GM12873 (cell line): ENCODE data around the gene FAM83E.

ENCODE experiments used
- TF ChIP-seq, protein P1 (sequence below): IDR thresholded peaks from 2 replicates; pipeline ENCODE4 v1.5.1; 2012; ENCODE audit warnings: low read depth, mild to moderate bottlenecking, moderate library complexity, low read length, control low read depth; ENCODE audit not compliant: insufficient read depth; ENCODE audit errors: missing control alignments

FAM83E gene

DNA sequence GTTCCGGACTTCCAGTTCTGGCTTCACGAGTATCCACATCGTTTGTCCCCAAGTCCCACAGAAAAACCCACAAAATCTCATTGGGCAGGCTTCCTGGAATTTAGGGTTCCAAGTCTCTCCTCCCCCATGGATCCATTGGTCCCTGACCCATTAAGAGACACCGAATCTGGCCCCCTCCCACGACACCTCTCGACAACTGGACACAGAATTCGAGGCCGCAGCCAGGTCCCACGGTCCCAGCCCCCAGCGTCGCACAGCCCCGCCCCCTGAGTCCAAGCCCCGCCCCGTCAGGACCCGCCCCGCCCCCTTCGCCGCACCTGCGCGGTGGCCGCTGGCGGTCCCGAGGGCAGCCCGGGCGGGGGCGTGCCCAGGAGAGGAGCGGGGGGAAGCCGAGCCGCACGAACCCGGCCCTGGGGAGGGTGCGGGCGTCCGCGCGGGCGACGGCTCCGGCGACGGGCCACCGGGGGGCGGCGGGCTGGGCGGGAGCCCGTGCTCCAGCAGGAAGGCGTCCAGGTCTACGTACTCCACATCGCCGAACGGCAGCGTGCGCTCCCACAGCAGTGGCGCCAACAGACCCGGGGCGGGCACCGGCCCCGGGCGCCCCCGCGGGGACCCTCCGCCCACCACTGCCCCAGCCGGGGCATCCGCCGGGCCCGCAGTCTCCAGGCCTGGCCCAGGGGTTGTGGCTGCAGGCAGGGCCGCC, 20.5 kb upstream of the FAM83E start:
- TF ChIP-seq, protein P1, sequence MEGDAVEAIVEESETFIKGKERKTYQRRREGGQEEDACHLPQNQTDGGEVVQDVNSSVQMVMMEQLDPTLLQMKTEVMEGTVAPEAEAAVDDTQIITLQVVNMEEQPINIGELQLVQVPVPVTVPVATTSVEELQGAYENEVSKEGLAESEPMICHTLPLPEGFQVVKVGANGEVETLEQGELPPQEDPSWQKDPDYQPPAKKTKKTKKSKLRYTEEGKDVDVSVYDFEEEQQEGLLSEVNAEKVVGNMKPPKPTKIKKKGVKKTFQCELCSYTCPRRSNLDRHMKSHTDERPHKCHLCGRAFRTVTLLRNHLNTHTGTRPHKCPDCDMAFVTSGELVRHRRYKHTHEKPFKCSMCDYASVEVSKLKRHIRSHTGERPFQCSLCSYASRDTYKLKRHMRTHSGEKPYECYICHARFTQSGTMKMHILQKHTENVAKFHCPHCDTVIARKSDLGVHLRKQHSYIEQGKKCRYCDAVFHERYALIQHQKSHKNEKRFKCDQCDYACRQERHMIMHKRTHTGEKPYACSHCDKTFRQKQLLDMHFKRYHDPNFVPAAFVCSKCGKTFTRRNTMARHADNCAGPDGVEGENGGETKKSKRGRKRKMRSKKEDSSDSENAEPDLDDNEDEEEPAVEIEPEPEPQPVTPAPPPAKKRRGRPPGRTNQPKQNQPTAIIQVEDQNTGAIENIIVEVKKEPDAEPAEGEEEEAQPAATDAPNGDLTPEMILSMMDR = no peak

DNA sequence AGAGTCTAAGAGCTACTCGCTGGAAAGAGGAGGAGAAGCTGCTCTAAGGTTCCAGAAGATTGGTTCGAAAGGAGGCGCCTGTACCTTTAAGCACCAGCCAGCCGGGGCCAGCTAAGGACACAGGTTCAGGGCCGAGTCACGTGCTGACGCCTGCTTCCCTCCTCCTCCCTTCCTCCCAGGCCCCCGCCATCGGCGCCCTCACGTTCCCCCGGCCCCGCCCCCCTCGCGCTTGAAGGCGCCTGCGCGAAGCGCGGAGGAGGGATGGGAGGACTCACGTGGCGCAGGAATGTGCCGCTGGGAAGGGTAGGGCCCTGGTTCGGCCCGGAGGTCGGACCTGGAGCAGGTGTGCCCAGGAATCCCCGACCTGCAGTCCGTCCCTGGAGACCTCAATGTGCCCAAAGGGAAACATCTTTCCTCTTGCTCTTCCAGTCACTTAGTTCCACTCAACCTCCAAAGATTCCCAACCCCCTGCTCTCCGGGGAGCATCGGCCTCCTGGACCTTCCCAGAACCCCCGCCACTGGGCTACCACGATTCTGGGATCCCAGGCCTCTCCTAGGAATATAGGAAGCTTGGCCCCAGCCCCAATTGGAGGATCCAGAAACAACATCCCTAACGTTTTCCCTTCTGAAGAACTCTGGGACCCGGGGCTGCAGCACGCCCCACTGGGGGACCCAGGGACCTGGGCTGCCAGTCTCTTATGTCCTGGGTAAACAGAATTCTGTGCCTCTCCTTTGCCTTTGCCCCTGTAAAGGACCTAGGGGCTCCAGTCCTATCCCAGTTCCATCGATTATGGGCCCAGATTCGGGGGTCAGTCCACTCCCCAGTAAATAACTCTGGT, 19.8 kb upstream of the FAM83E start:
- TF ChIP-seq, protein P1 = no peak

DNA sequence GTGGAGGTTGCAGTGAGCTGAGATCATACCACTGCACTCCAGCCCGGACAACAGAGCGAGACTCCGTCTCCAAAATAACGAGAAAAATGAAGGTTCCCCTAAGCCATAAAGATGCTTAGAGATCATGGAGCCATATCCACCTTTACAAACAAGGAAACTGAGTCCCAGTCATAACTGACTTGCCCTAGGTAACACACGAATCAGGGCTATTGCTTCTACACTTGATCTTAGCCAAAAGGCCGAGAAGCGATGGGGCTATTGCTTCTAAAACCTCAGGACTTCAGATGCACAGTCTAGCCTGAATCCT, 19.1 kb upstream of the FAM83E start:
- TF ChIP-seq, protein P1 = no peak

DNA sequence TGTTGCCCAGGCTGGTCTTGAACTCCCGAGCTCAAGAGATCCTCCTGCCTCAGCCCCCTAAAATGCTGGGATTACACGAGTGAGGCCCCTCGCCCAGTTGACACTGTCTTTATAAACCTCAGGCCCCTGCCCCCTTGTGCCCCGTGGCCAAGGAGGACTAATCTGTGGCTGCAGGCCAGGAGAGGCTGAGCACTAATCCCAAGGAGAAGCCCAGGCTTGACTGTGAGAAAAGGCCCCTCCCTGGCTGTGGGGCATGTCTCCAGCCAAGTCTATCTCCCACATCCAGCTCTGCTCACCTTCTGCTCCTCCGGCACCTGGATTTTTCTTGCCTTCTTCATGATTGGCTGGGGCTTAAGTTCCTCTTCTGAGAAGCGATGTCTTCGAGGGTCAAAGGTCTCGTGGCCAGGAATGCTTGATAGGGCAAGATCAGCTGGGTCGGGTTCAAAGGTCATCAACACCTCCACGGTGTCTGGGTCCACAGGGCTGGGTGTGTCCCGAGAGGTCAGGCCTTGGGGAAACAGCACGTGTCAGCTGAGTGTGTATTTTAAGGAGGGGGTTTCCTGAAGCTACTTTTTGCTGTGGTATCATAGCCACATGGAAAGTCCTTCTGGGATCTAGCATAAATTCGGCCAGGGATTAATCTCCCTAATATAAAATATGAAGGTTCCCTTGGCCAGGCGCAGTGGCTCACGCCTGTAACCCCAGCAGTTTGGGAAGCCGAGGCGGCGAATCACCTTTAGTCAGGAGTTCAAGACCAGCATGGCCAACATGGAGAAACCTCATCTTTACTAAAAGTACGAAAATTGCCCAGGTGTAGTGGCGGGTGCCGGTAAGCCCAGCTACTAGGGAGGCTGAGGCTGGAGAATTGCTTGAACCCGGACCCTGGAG, 18.5 kb upstream of the FAM83E start:
- TF ChIP-seq, protein P1 = no peak

DNA sequence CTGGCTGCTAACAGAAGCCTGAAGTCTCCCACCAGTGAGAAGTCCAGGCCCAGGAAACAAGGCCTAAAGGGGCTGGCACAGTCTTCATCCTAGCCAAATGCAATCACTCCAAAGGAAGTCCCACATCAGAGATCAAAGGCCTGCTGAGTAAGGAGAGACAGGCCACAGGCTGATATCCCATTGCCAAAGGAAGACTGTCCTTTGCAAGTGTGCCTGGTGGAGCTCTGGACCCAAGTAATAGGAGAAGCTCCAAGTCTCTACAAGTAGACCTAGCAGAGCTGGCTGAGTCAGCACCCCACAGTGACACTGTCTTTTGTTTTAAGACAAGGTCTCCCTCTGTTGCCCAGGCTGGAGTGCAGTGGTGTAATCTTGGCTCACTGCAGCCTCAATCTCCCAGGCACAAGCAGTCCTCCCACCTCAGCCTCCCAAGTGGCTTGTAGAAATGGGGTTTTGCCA, 17.8 kb upstream of the FAM83E start:
- TF ChIP-seq, protein P1 = no peak

DNA sequence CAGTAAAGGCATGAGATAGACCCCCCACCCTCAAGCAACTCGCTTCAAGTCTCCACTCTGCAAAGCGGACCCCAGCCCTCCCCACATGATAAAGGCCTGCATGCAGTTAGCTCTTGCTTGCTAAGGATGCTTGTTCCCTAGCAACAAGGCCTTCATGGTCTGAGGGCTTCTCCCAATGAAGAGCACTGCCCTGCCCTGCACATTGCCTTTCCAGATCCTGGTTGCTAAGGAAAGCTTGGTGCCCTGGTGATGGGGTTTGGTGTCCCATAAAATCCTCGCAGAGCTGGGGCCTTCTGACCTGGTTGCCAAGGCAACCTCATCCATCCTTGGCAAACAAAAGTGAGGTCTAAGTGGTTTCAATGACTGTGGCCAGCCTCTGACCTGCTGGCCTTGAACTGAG, 16.3 kb upstream of the FAM83E start:
- TF ChIP-seq, protein P1 = no peak
